Spleen (tissue), 11 donors: ENCODE measurements around the gene FAM20C. TPM values are rescaled to one million over a fixed set of nuclear protein-coding genes. Genes with fewer than 3 reads are reported as not detected.
A peak's percentile ranks its signal among the peaks of the same experiment; 100 is the strongest.

ENCODE experiments used
- DNase-seq: peaks from one replicate; pipeline ENCODE4 v3.0.0-alpha.2; 2020
- H3K27ac ChIP-seq, 8 donors: fragments of 200-600 bp; sonication (generic) in 7 of 8; 1 replicate in 4 of 8; 2 replicates in 4 of 8; pipeline versions ENCODE4 v1.5.0 to v1.8.0; 2016 to 2021; ENCODE audit warnings: inconsistent platforms in 4 of 8, mild to moderate bottlenecking in 4 of 8, moderate library complexity in 1 of 8
- H3K27me3 ChIP-seq, 7 donors: fragments of 200-600 bp; sonication (generic) in 6 of 7; replicated peaks in 1 of 7; 1 replicate in 4 of 7; 2 replicates in 3 of 7; pipeline versions ENCODE4 v1.5.0 to v1.8.0; 2016 to 2021; ENCODE audit warnings: inconsistent platforms in 3 of 7, mild to moderate bottlenecking in 1 of 7
- H3K36me3 ChIP-seq, 6 donors: fragments of 200-600 bp; sonication (generic) in 5 of 6; 1 replicate in 4 of 6; 2 replicates in 2 of 6; pipeline versions ENCODE4 v1.5.0 to v1.8.0; 2016 to 2021; ENCODE audit warnings: inconsistent platforms in 2 of 6
- H3K4me1 ChIP-seq, 6 donors: fragments of 200-600 bp; sonication (generic) in 5 of 6; 1 replicate in 3 of 6; 2 replicates in 3 of 6; pipeline versions ENCODE4 v1.5.0 to v1.8.0; 2016 to 2021; ENCODE audit warnings: inconsistent platforms in 3 of 6
- H3K4me3 ChIP-seq, 8 donors: fragments of 200-600 bp; sonication (generic) in 7 of 8; 1 replicate in 4 of 8; 2 replicates in 4 of 8; pipeline versions ENCODE4 v1.5.0 to v1.8.0; 2016 to 2021; ENCODE audit warnings: inconsistent platforms in 4 of 8, mild to moderate bottlenecking in 4 of 8, moderate library complexity in 2 of 8
- H3K9me3 ChIP-seq, 8 donors: fragments of 200-600 bp; sonication (generic) in 7 of 8; 1 replicate in 4 of 8; 2 replicates in 4 of 8; pipeline versions ENCODE4 v1.5.0 to v1.8.0; 2016 to 2021; ENCODE audit warnings: inconsistent platforms in 4 of 8
- CTCF ChIP-seq, 11 experiments: fragments of 200-600 bp in 7 of 11; fragments of 450-650 bp in 4 of 11; sonication (generic) in 4 of 11; IDR thresholded peaks in 8 of 11; conservative IDR thresholded peaks in 3 of 11; 1 replicate in 7 of 11; 2 replicates in 4 of 11; pipeline versions ENCODE4 v1.4.0 to v1.8.0; 2016 to 2021; ENCODE audit warnings: antibody characterized with exemption in 11 of 11, inconsistent platforms in 4 of 11, mild to moderate bottlenecking in 1 of 11
- POLR2A ChIP-seq, 3 donors: fragments of 450-650 bp; IDR thresholded peaks; one replicate each; pipeline ENCODE4 v1.5.1; 2017; ENCODE audit warnings: antibody characterized with exemption in 3 of 3, mild to moderate bottlenecking in 1 of 3
- POLR2AphosphoS5 ChIP-seq, 3 donors: sonication (generic); formaldehyde crosslinking; IDR thresholded peaks; one replicate each; pipeline ENCODE4 v1.5.1; 2017; ENCODE audit warnings: antibody characterized with exemption in 3 of 3
- WGBS, 5 donors: extraction: QIAGEN DNeasy Blood & Tissue Kit in 3 of 5; methylation state at CpG; one replicate each; pipeline versions ENCODE4 v1.1.5 to v1.1.7; 2013 to 2018; 5-methylcytosine and 5-hydroxymethylcytosine counted together
- intact Hi-C: fragments of 100-400 bp; cut with DNase I; formaldehyde crosslinking; loops from one replicate; pipeline ENCODE4 v1.15.0; 2023; ENCODE audit warnings: low total_unique reads
- polyA plus RNA-seq, 3 donors: library from polyadenylated mRNA; stranded (reverse); fragments of 200-250 nt; gene quantifications; one replicate each; pipeline ENCODE4 v1.2.1, GENCODE V29; 2013
- total RNA-seq, 7 donors: library from RNA; depleted of rRNA in 3 of 7; stranded (reverse); fragments of >200 nt in 3 of 7; fragmentation: NEBNext Ultra II Directional in 4 of 7; extraction: Animal tissue kit (Norgen Biotek cat#: 25700) in 4 of 7; gene quantifications; one replicate each; pipeline versions ENCODE4 v1.1.0 to v1.2.1, GENCODE V29; 2016 to 2021
- donor health status: healthy with polysubstance abuse.
- donor health status: DM: no; HTN: no; CAD: no; lungs with moderate emphysema.
- donor health status: DM: no; HTN: no; CAD: no.
- donor health status: Bipolar disorder and iron deficiency.
- donor health status: healthy.
- donor health status: DM: no; HTN: no; CAD: no.
- donor health status: DM: yes; HTN: yes; CAD: no.

FAM20C gene
- total and polyA plus RNA-seq, 10 donors: 6.9 to 27.3 (median 14.6) TPM

DNA sequence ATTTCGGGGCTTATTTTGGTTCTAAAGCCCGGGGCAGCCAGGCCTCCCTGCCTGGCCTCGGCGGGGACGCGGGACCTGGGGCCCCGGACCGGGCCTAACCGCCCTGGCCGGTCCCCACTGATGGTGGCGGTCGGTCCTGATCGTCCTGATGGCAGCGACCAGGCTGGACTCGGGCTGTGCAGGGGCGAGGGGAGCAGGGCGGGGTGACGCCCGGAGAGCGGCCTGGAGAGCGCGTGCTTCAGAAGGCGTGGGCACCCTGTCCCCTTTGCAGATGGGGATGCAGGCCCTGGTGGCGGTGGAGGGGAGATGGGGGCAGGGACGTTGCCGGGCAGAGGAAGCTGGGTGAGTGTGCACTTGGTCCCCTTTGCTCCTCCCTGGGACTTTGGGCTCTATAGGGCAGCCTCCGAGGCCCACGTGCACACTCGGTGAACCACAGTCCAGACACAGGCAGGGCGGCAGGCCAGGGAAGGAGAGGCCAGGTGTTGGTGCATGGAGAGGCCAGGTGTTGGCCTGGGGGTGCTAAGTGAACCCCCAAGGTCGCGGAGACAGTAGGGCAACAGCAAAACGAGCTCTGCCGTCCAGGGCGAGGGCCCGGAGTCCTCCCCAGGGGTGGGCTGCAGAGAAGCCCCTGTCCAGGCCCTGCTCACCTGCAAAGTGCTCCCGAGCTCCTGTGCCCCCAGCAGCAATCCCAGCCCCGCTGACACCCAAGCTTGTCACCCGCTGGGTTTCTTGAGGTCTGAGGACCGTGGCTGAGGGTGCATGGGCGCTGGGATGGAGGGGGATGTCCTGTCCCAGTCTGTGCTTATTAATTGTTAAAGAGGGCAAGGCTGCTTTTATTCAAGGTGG, 42.4 kb upstream of the FAM20C start:
- TF ChIP-seq CTCF (IDR thresholded peaks at IDR 0.05 in 8 of 11, conservative IDR thresholded peaks at IDR 0.05 in 3 of 11) (peak in 1 of 11 experiments; percentile 5), POLR2A (IDR thresholded peaks at IDR 0.05) (no peak)
- 24 to 46% (median 28%) methylated on average over 28 to 41 of the region's 41 CpGs for WGBS, 5 donors
- intact Hi-C loops: no loop called here
- Histone ChIP-seq H3K4me1 (peaks cover 6 to 30% (median 18%) of the 10 kb centered on the region in 6 donors), H3K36me3 (peaks cover 0 to 11% (median 0%) of the 10 kb centered on the region in 6 donors), H3K27ac (peak overlapping the region; percentile 94 to 98 (median 97)), H3K9me3 (no peaks in the 10 kb centered on the region), H3K4me3 (peak overlapping the region; percentile 15 to 77 (median 48)), H3K27me3 (no peaks in the 10 kb centered on the region)
- DNase-seq: peak; percentile 94

DNA sequence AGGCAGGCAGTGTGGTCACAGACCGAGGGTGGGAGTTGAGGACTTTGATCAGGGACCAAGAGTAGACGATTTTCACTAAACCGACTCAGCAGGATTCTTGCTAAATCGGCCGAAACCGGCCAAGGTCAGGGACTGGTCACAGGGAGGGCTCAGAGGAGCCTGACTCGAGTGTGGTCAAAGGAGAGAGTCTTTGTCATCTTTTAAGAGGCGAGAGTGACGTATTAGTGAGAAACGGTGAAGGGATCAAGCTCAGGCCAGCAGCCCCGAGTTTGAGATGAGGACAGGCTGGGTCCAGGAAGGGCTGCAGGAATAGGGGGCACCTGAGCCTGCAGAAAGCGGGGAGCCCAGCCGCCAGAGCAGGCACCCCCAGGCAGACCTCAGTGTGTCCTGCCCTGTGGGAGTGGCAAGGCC, 41.6 kb upstream of the FAM20C start:
- peaks cover 6 to 30% (median 18%) of the 10 kb centered on the region in 6 donors for H3K4me1 ChIP-seq
- H3K27ac ChIP-seq: peak overlapping the region in 6 of 8 donors; percentile 94 to 98 (median 96)
- intact Hi-C loops: no loop called here
- no peak for TF ChIP-seq CTCF (IDR thresholded peaks at IDR 0.05 in 8 of 11, conservative IDR thresholded peaks at IDR 0.05 in 3 of 11)
- peak in 1 of 3 donors; percentile 31 for TF ChIP-seq POLR2AphosphoS5 (IDR thresholded peaks at IDR 0.05)
- no peak for TF ChIP-seq POLR2A (IDR thresholded peaks at IDR 0.05)
- H3K27me3 ChIP-seq: no peaks in the 10 kb centered on the region
- DNase-seq: peak; percentile 83
- WGBS, 5 donors: 70 to 80% (median 75%) methylated on average over 13 of the region's 13 CpGs
- peak overlapping the region in 1 of 8 donors; percentile 77 for H3K4me3 ChIP-seq
- H3K9me3 ChIP-seq: no peaks in the 10 kb centered on the region
- H3K36me3 ChIP-seq: peaks cover 0 to 11% (median 0%) of the 10 kb centered on the region in 6 donors

DNA sequence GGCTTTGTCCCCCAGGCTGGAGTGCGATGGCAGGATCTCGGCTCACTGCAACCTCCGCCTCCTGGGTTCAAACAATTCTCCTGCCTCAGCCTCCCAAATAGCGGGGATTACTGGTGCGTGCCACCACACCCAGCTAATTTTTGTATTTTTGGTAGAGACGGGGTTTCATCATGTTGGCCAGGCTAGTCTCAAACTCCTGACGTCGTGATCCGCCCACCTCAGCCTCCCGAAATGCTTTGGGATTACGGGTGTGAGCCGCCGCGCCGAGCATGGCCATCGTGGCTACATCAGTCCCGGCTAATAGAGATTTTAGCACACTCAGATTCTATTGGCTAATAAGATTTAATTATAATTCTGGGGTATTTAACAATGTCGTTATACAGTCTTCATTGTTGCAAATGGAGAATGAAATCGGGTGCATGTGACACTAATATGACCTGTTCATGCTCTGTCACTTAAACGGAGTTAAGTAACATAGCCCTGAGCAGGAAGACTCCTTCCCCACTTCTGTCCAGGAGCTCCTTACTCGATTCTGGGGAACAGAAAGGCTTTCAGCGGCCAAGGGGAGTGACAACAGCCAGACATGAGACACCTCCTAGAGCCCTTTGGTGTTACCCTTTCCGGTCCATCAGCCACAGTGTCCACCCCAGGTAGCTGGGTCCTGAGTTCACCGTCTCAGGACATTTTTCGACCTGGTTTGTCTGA, 40.9 kb upstream of the FAM20C start:
- peak overlapping the region in 2 of 8 donors; percentile 96 to 98 for H3K27ac ChIP-seq
- no peaks in the 10 kb centered on the region for H3K9me3 ChIP-seq
- H3K4me3 ChIP-seq: no peak overlapping the region
- intact Hi-C loops: no loop called here
- TF ChIP-seq POLR2AphosphoS5 (IDR thresholded peaks at IDR 0.05) (no peak), POLR2A (IDR thresholded peaks at IDR 0.05) (no peak)
- H3K36me3 ChIP-seq: peaks cover 0 to 11% (median 0%) of the 10 kb centered on the region in 6 donors
- H3K27me3 ChIP-seq: no peaks in the 10 kb centered on the region
- WGBS, 5 donors: 91 to 97% (median 95%) methylated on average over 25 of the region's 25 CpGs
- peak; percentile 72 for DNase-seq
- H3K4me1 ChIP-seq: peaks cover 6 to 30% (median 18%) of the 10 kb centered on the region in 6 donors

GRCh38 chr7:152702-153391, 39.5 kb upstream of the FAM20C start:
- H3K9me3 ChIP-seq: no peaks in the 10 kb centered on the region
- no peak overlapping the region for H3K4me3 ChIP-seq
- H3K36me3 ChIP-seq: no peaks in the 10 kb centered on the region
- no peaks in the 10 kb centered on the region for H3K27me3 ChIP-seq
- WGBS, 5 donors: 81 to 91% (median 87%) methylated on average over 19 of the region's 19 CpGs
- DNase-seq: peak; percentile 68
- peaks cover 6 to 30% (median 18%) of the 10 kb centered on the region in 6 donors for H3K4me1 ChIP-seq
- no peak for TF ChIP-seq POLR2AphosphoS5 (IDR thresholded peaks at IDR 0.05)
- TF ChIP-seq CTCF (IDR thresholded peaks at IDR 0.05 in 8 of 11, conservative IDR thresholded peaks at IDR 0.05 in 3 of 11): no peak
- TF ChIP-seq POLR2A (IDR thresholded peaks at IDR 0.05): no peak
- H3K27ac ChIP-seq: no peak overlapping the region
- intact Hi-C loops: no loop called here
